Ramos (cell line): ENCODE results near the gene LYPD6B.

ENCODE experiments used
- in situ Hi-C: fragments of 300-500 bp; cut with MboI; formaldehyde crosslinking; loops from one replicate; pipeline ENCODE4 v1.14.3; 2022; ENCODE audit warnings: low sequenced_read_pairs; ENCODE audit not compliant: unreplicated experiment

Gene LYPD6B

GRCh38 chr2:149183187-149183586, 144.7 kb downstream of the LYPD6B start:
- in situ Hi-C loops, result no loop called here

- in situ Hi-C loops, result no loop called here
Observed at GRCh38 chr2:149184991-149185390, 146.5 kb downstream of the LYPD6B start.

- in situ Hi-C loops, result no loop called here
Observed at GRCh38 chr2:149185942-149186490, 147.5 kb downstream of the LYPD6B start.

GRCh38 chr2:149187057-149187456, 148.6 kb downstream of the LYPD6B start:
- in situ Hi-C loops, result no loop called here

GRCh38 chr2:149188291-149188690, 149.8 kb downstream of the LYPD6B start:
- in situ Hi-C loops, result no loop called here

- in situ Hi-C loops, result no loop called here
Observed at GRCh38 chr2:149189769-149190168, 151.3 kb downstream of the LYPD6B start.

- in situ Hi-C loops, result no loop called here
Observed at GRCh38 chr2:149191915-149192314, 153.4 kb downstream of the LYPD6B start.

GRCh38 chr2:149192427-149192826, 153.9 kb downstream of the LYPD6B start:
- in situ Hi-C loops, result no loop called here

GRCh38 chr2:149200109-149200520, 161.6 kb downstream of the LYPD6B start:
- in situ Hi-C loops, result no loop called here

- in situ Hi-C loops, result no loop called here
Observed at GRCh38 chr2:149204686-149205085, 166.2 kb downstream of the LYPD6B start.

- in situ Hi-C loops, result no loop called here
Observed at GRCh38 chr2:149205143-149205542, 166.6 kb downstream of the LYPD6B start.

- in situ Hi-C loops, result no loop called here
Observed at GRCh38 chr2:149213764-149214493, 175.4 kb downstream of the LYPD6B start.

GRCh38 chr2:149218497-149218896, 180.0 kb downstream of the LYPD6B start:
- in situ Hi-C loops, result no loop called here

GRCh38 chr2:149219856-149220255, 181.4 kb downstream of the LYPD6B start:
- in situ Hi-C loops, result no loop called here

GRCh38 chr2:149221002-149221401, 182.5 kb downstream of the LYPD6B start:
- in situ Hi-C loops, result no loop called here

- in situ Hi-C loops, result no loop called here
Observed at GRCh38 chr2:149221898-149222297, 183.4 kb downstream of the LYPD6B start.

GRCh38 chr2:149223472-149224095, 185.1 kb downstream of the LYPD6B start:
- in situ Hi-C loops, result no loop called here

- in situ Hi-C loops, result no loop called here
Observed at GRCh38 chr2:149224543-149224942, 186.0 kb downstream of the LYPD6B start.

- in situ Hi-C loops, result no loop called here
Observed at GRCh38 chr2:149225446-149225845, 186.9 kb downstream of the LYPD6B start.

- in situ Hi-C loops, result no loop called here
Observed at GRCh38 chr2:149226790-149227189, 188.3 kb downstream of the LYPD6B start.

- in situ Hi-C loops, result no loop called here
Observed at GRCh38 chr2:149235816-149236375, 197.4 kb downstream of the LYPD6B start.
